ENCODE measurements around the gene ARHGEF7.

DNA sequence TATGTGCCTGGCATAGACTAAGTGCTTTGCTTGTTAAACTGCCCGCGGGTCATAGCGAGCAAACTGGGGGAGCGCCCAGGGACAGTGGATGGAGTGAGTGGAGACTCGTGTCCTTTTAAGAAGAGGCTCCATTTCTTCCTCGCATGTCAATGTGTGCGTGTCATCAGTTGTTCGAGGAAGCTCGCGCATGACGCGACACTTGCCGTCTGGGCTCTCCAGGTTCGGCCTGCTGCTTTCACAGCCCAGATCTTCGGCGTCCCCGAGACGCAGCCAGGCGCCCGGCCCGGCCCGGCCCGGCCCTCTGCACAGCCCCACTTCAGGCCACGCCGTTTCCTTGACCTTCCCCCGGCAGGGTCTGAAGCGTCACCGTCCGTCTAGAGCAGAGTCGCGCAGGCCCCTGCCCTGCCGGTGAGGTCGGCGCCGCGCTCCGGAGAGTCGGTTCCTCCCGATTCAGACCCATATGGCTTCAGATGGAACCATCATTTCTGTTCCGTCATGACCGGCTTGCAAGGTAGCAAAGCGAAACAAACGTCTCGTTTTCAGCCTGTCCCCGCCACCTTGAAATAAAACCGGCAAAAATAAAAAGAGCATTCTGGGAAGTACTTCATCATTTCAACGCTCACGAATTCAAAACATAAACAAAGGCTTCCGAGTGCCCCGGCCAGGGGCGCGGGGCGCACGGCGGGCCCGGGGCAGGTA lies 599 bp upstream of the ARHGEF7 start:
- TF ChIP-seq, protein P1, sequence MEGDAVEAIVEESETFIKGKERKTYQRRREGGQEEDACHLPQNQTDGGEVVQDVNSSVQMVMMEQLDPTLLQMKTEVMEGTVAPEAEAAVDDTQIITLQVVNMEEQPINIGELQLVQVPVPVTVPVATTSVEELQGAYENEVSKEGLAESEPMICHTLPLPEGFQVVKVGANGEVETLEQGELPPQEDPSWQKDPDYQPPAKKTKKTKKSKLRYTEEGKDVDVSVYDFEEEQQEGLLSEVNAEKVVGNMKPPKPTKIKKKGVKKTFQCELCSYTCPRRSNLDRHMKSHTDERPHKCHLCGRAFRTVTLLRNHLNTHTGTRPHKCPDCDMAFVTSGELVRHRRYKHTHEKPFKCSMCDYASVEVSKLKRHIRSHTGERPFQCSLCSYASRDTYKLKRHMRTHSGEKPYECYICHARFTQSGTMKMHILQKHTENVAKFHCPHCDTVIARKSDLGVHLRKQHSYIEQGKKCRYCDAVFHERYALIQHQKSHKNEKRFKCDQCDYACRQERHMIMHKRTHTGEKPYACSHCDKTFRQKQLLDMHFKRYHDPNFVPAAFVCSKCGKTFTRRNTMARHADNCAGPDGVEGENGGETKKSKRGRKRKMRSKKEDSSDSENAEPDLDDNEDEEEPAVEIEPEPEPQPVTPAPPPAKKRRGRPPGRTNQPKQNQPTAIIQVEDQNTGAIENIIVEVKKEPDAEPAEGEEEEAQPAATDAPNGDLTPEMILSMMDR (IDR thresholded peaks at IDR 0.05; ENCODE audit: poor library complexity): no peak
- TF ChIP-seq EZH2phosphoT487 (IDR thresholded peaks at IDR 0.05; ENCODE audit: low read depth, severe bottlenecking, unreplicated experiment) (peak; percentile 54), EZH2 (IDR thresholded peaks at IDR 0.05; ENCODE audit: borderline replicate concordance) (no peak)
